Hepatocyte (in vitro differentiated cells): ENCODE results near the gene GPR84. TPM values are rescaled to one million over a fixed set of nuclear protein-coding genes. Genes with fewer than 3 reads are reported as not detected.

Source experiments
- DNase-seq: peaks from one replicate; pipeline ENCODE4 v3.0.0-alpha.2; 2016; ENCODE audit warnings: low spot score
- H2AFZ ChIP-seq: fragments of 200-600 bp; sonication (generic); 2 replicates; pipeline ENCODE4 v1.6.0; 2016; ENCODE audit warnings: antibody characterized with exemption, mild to moderate bottlenecking
- H3K27ac ChIP-seq: fragments of 200-600 bp; sonication (generic); 2 replicates; pipeline ENCODE4 v1.5.1; 2016; ENCODE audit warnings: mild to moderate bottlenecking
- H3K27me3 ChIP-seq: fragments of 200-600 bp; sonication (generic); 2 replicates; pipeline ENCODE4 v1.6.1; 2016
- H3K36me3 ChIP-seq: fragments of 200-600 bp; sonication (generic); replicated peaks from 2 replicates; pipeline ENCODE4 v1.5.1; 2016; ENCODE audit warnings: low read depth; ENCODE audit not compliant: insufficient read depth
- H3K4me1 ChIP-seq: fragments of 200-600 bp; sonication (generic); 2 replicates; pipeline ENCODE4 v1.5.1; 2016; ENCODE audit warnings: mild to moderate bottlenecking, moderate library complexity; ENCODE audit not compliant: insufficient read depth
- H3K4me2 ChIP-seq: fragments of 200-600 bp; sonication (generic); 2 replicates; pipeline ENCODE4 v1.6.0; 2016
- H3K4me3 ChIP-seq: fragments of 200-600 bp; sonication (generic); 2 replicates; pipeline ENCODE4 v1.5.1; 2016; ENCODE audit warnings: mild to moderate bottlenecking
- H3K79me2 ChIP-seq: fragments of 200-600 bp; sonication (generic); 2 replicates; pipeline ENCODE4 v1.6.0; 2017; ENCODE audit warnings: mild to moderate bottlenecking
- H3K9me2 ChIP-seq: fragments of 200-600 bp; sonication (generic); replicated peaks from 2 replicates; pipeline ENCODE4 v1.6.0; 2017; ENCODE audit warnings: mild to moderate bottlenecking; ENCODE audit not compliant: insufficient read depth
- H3K9me3 ChIP-seq: fragments of 200-600 bp; sonication (generic); 2 replicates; pipeline ENCODE4 v1.5.1; 2016; ENCODE audit warnings: low read depth, mild to moderate bottlenecking
- H4K20me1 ChIP-seq: fragments of 200-600 bp; sonication (generic); 2 replicates; pipeline ENCODE4 v1.6.0; 2016; ENCODE audit warnings: mild to moderate bottlenecking; ENCODE audit not compliant: insufficient read depth, poor library complexity, severe bottlenecking
- CTCF ChIP-seq: fragments of 200-600 bp; sonication (generic); IDR thresholded peaks from 2 replicates; pipeline ENCODE4 v1.5.1; 2016; ENCODE audit warnings: antibody characterized with exemption, mild to moderate bottlenecking; ENCODE audit not compliant: poor library complexity
- EZH2 ChIP-seq: fragments of 200-600 bp; sonication (generic); IDR thresholded peaks from 2 replicates; pipeline ENCODE4 v1.6.1; 2016; ENCODE audit warnings: antibody characterized with exemption, mild to moderate bottlenecking, borderline replicate concordance
- EZH2phosphoT487 ChIP-seq: fragments of 200-600 bp; sonication (generic); IDR thresholded peaks from one replicate; pipeline ENCODE4 v1.6.1; 2018; ENCODE audit warnings: antibody characterized with exemption, mild to moderate bottlenecking, low read depth, moderate library complexity; ENCODE audit not compliant: unreplicated experiment, severe bottlenecking
- WGBS: methylation state at CpG from one replicate; pipeline ENCODE4 v1.1.6; 2016; ENCODE audit warnings: low lambda C conversion rate; ENCODE audit errors: missing lambda C conversion rate; 5-methylcytosine and 5-hydroxymethylcytosine counted together
- polyA plus RNA-seq: library from polyadenylated mRNA; unstranded; fragments of >200 nt; fragmentation: Nextera tagmentation; extraction: Ambion mirVana; gene quantifications from 2 replicates; pipeline ENCODE4 v1.2.1, GENCODE V29; 2016
- total RNA-seq: library from RNA; depleted of rRNA; stranded (reverse); fragments of >200 nt; gene quantifications from 2 replicates; pipeline ENCODE4 v1.2.3, GENCODE V29; 2014

GPR84 gene
- total and polyA plus RNA-seq, 2 experiments from 2014 or later = 0.07 TPM; not detected in 1

- H2AFZ ChIP-seq = no peak overlapping the region
- no peaks in the 10 kb centered on the region for H4K20me1 ChIP-seq
- no peaks in the 10 kb centered on the region for H3K9me2 ChIP-seq
- 77% methylated on average over 8 of the region's 8 CpGs for WGBS
- H3K27me3 ChIP-seq = no peaks in the 10 kb centered on the region
- peaks cover 24% of the 10 kb centered on the region for H3K4me1 ChIP-seq
- H3K4me3 ChIP-seq = no peak overlapping the region
- peak overlapping the region; percentile 50 for H3K27ac ChIP-seq
- no peaks in the 10 kb centered on the region for H3K9me3 ChIP-seq
- H3K36me3 ChIP-seq = no peaks in the 10 kb centered on the region
- H3K4me2 ChIP-seq = peak overlapping the region; percentile 12
- no peaks in the 10 kb centered on the region for H3K79me2 ChIP-seq
- DNase-seq = no peak
- TF ChIP-seq EZH2 = no peak
- no peak for TF ChIP-seq CTCF
- TF ChIP-seq EZH2phosphoT487 = no peak
Measured at GRCh38 chr12:54372113-54372806, 8.0 kb upstream of the GPR84 start.

GRCh38 chr12:54371328-54372112, 7.2 kb upstream of the GPR84 start:
- no peak for DNase-seq
- no peaks in the 10 kb centered on the region for H3K79me2 ChIP-seq
- no peaks in the 10 kb centered on the region for H3K27me3 ChIP-seq
- no peaks in the 10 kb centered on the region for H3K36me3 ChIP-seq
- WGBS = 74% methylated on average over 5 of the region's 5 CpGs
- peaks cover 24% of the 10 kb centered on the region for H3K4me1 ChIP-seq
- no peaks in the 10 kb centered on the region for H3K9me3 ChIP-seq
- H3K27ac ChIP-seq = peak overlapping the region; percentile 63
- no peaks in the 10 kb centered on the region for H3K9me2 ChIP-seq
- TF ChIP-seq CTCF (no peak), EZH2 (no peak), EZH2phosphoT487 (no peak)
- H3K4me2 ChIP-seq = peak overlapping the region; percentile 12
- no peaks in the 10 kb centered on the region for H4K20me1 ChIP-seq
- H3K4me3 ChIP-seq = no peak overlapping the region
- no peak overlapping the region for H2AFZ ChIP-seq

GRCh38 chr12:54370171-54370730, 6.0 kb upstream of the GPR84 start:
- H3K4me3 ChIP-seq = no peak overlapping the region
- 10% methylated on average over 20 of the region's 44 CpGs for WGBS
- H2AFZ ChIP-seq = peak overlapping the region; percentile 40
- peak overlapping the region; percentile 63 for H3K27ac ChIP-seq
- no peaks in the 10 kb centered on the region for H4K20me1 ChIP-seq
- no peaks in the 10 kb centered on the region for H3K79me2 ChIP-seq
- no peaks in the 10 kb centered on the region for H3K27me3 ChIP-seq
- H3K4me1 ChIP-seq = peaks cover 24% of the 10 kb centered on the region
- H3K9me2 ChIP-seq = no peaks in the 10 kb centered on the region
- H3K9me3 ChIP-seq = no peaks in the 10 kb centered on the region
- TF ChIP-seq EZH2phosphoT487 (no peak), EZH2 (no peak), CTCF (peak; percentile 83)
- H3K4me2 ChIP-seq = peak overlapping the region; percentile 90
- no peaks in the 10 kb centered on the region for H3K36me3 ChIP-seq
- peak; percentile 90 for DNase-seq
